IMR-90 (cell line): Measurements from ENCODE around the gene DELE1. TPM values are rescaled to one million over a fixed set of nuclear protein-coding genes. Genes with fewer than 3 reads are reported as not detected.
A peak's percentile ranks its signal among the peaks of the same experiment; 100 is the strongest.

Experiments used
- ATAC-seq: fragments of 200-7000 bp; cut with Tn5 transposase; 2 replicates; pipeline ENCODE4 v1.9.1; 2020; ENCODE audit warnings: low read depth, mild to moderate bottlenecking, moderate library complexity
- BruUV-seq: library from RNA; stranded (reverse); fragments of 400-500 nt; replicated peaks from 2 replicates; lab custom pipeline; 2021; lab: Mats Ljungman, UMichigan
- CTCF ChIA-PET: fragments of 300-600 bp; formaldehyde crosslinking; extraction: SDS; loops from one replicate; lab custom pipeline; 2021; ENCODE audit warnings: antibody characterized with exemption; lab: Yijun Ruan, JAX
- POLR2A ChIA-PET: fragments of 300-600 bp; sonication (Branson Sonifier 250); formaldehyde crosslinking; loops from one replicate; lab custom pipeline; 2022; ENCODE audit warnings: antibody characterized with exemption; ENCODE audit not compliant: unreplicated experiment; lab: Charles Lee
- DNase-seq: peaks from one replicate; pipeline ENCODE4 v3.0.0; 2013
- H2AFZ ChIP-seq: replicated peaks from 2 replicates; pipeline ENCODE3; 2013; ENCODE audit warnings: low read length, mild to moderate bottlenecking; ENCODE audit not compliant: poor library complexity
- H2AK5ac ChIP-seq: 2 replicates; pipeline ENCODE4 v1.6.1; 2013; ENCODE audit warnings: low read depth, low read length, inconsistent platforms
- H2AK9ac ChIP-seq: replicated peaks from 2 replicates; pipeline ENCODE3; 2013; ENCODE audit warnings: mild to moderate bottlenecking, low read depth, low read length, moderate library complexity; ENCODE audit not compliant: poor library complexity
- H2BK120ac ChIP-seq: 2 replicates; pipeline ENCODE4 v1.6.1; 2013; ENCODE audit warnings: low read depth, low read length, inconsistent platforms
- H2BK15ac ChIP-seq: 3 replicates; pipeline ENCODE4 v1.6.1; 2013; ENCODE audit warnings: low read depth, low read length, inconsistent platforms
- H2BK20ac ChIP-seq: 2 replicates; pipeline ENCODE4 v1.6.1; 2013; ENCODE audit warnings: low read depth, mild to moderate bottlenecking, inconsistent platforms, low read length, moderate library complexity
- H2BK5ac ChIP-seq: 2 replicates; pipeline ENCODE4 v1.6.1; 2013; ENCODE audit warnings: mild to moderate bottlenecking, low read depth, low read length, inconsistent platforms; ENCODE audit not compliant: poor library complexity, severe bottlenecking
- H3K14ac ChIP-seq: replicated peaks from 2 replicates; pipeline ENCODE4 v1.6.1; 2013; ENCODE audit warnings: low read depth, low read length, inconsistent platforms
- H3K18ac ChIP-seq: 2 replicates; pipeline ENCODE4 v1.6.1; 2013; ENCODE audit warnings: low read depth, low read length, control low read depth
- H3K23ac ChIP-seq: 2 replicates; pipeline ENCODE4 v1.6.1; 2013; ENCODE audit warnings: low read depth, low read length, inconsistent platforms
- H3K27ac ChIP-seq: 2 replicates; pipeline ENCODE4 v1.5.1; 2013; ENCODE audit warnings: mild to moderate bottlenecking, control low read depth, low read length; ENCODE audit not compliant: insufficient read depth
- H3K27me3 ChIP-seq: 2 replicates; pipeline ENCODE4 v1.6.1; 2013; ENCODE audit warnings: low read length; ENCODE audit not compliant: control insufficient read depth, insufficient read depth
- H3K36me3 ChIP-seq: 2 replicates; pipeline ENCODE4 v1.6.1; 2013; ENCODE audit warnings: low read length, mixed read lengths; ENCODE audit not compliant: control insufficient read depth, insufficient read depth
- H3K4ac ChIP-seq: 2 replicates; pipeline ENCODE4 v1.6.1; 2013; ENCODE audit warnings: low read depth, low read length, inconsistent platforms
- H3K4me1 ChIP-seq: 2 replicates; pipeline ENCODE4 v1.6.1; 2013; ENCODE audit warnings: low read length, mixed read lengths; ENCODE audit not compliant: control insufficient read depth, insufficient read depth
- H3K4me2 ChIP-seq: 2 replicates; pipeline ENCODE4 v1.6.1; 2013; ENCODE audit warnings: low read depth, mild to moderate bottlenecking, control low read depth, low read length, moderate library complexity
- H3K4me3 ChIP-seq: 2 replicates; pipeline ENCODE4 v1.5.1; 2013; ENCODE audit warnings: low read depth, mild to moderate bottlenecking, control low read depth, low read length, moderate library complexity; ENCODE audit not compliant: insufficient read depth
- H3K56ac ChIP-seq: 2 replicates; pipeline ENCODE4 v1.6.1; 2013; ENCODE audit warnings: low read length, inconsistent platforms; ENCODE audit not compliant: insufficient read depth; ENCODE audit errors: extremely low read depth
- H3K79me1 ChIP-seq, 2 experiments: 2 replicates each; pipeline ENCODE4 v1.6.1; 2013; ENCODE audit warnings: low read length in 2 of 2, inconsistent platforms in 1 of 2, low read depth in 1 of 2
- H3K9ac ChIP-seq: 2 replicates; pipeline ENCODE4 v1.6.1; 2013; ENCODE audit warnings: low read depth, low read length, control low read depth
- H3K9me1 ChIP-seq: 2 replicates; pipeline ENCODE4 v1.6.1; 2013; ENCODE audit warnings: low read length, inconsistent platforms; ENCODE audit not compliant: insufficient read depth
- H3K9me3 ChIP-seq: 2 replicates; pipeline ENCODE4 v1.6.1; 2013; ENCODE audit warnings: low read length; ENCODE audit not compliant: control insufficient read depth, insufficient read depth
- H4K20me1 ChIP-seq: 2 replicates; pipeline ENCODE4 v1.6.1; 2013; ENCODE audit warnings: low read length, inconsistent platforms; ENCODE audit not compliant: insufficient read depth
- H4K5ac ChIP-seq: 2 replicates; pipeline ENCODE4 v1.6.1; 2013; ENCODE audit warnings: mild to moderate bottlenecking, low read depth, low read length, control low read depth
- H4K8ac ChIP-seq, 2 experiments: 2 replicates each; pipeline ENCODE4 v1.6.1; 2013; ENCODE audit warnings: low read depth in 2 of 2, low read length in 2 of 2, control low read depth in 1 of 2, inconsistent platforms in 1 of 2
- H4K91ac ChIP-seq: 2 replicates; pipeline ENCODE4 v1.6.1; 2013; ENCODE audit warnings: low read depth, low read length, inconsistent platforms; ENCODE audit not compliant: insufficient read depth
- BHLHE40 ChIP-seq: fragments of 150-350 bp; IDR thresholded peaks from 2 replicates; pipeline ENCODE4 v1.6.1; 2016; ENCODE audit warnings: mild to moderate bottlenecking, low read depth, low read length
- CEBPB ChIP-seq: IDR thresholded peaks from 2 replicates; pipeline ENCODE4 v1.6.1; 2012; ENCODE audit warnings: low read depth, low read length, improper control_type of control experiment
- CHD1 ChIP-seq: IDR thresholded peaks from 2 replicates; pipeline ENCODE4 v1.6.1; 2012; ENCODE audit warnings: low read depth, low read length, improper control_type of control experiment
- FOS ChIP-seq: fragments of 150-350 bp; IDR thresholded peaks from 2 replicates; pipeline ENCODE4 v1.6.1; 2016; ENCODE audit warnings: low read depth, low read length
- MAFK ChIP-seq: IDR thresholded peaks from 2 replicates; pipeline ENCODE4 v1.6.1; 2012; ENCODE audit warnings: low read depth, low read length, improper control_type of control experiment
- MAZ ChIP-seq: IDR thresholded peaks from 2 replicates; pipeline ENCODE4 v1.6.1; 2012; ENCODE audit warnings: low read depth, mild to moderate bottlenecking, low read length, improper control_type of control experiment, moderate library complexity, borderline replicate concordance
- MXI1 ChIP-seq: IDR thresholded peaks from 2 replicates; pipeline ENCODE4 v1.6.1; 2012; ENCODE audit warnings: low read depth, mild to moderate bottlenecking, low read length, moderate library complexity, borderline replicate concordance
- NFE2L2 ChIP-seq: fragments of 150-350 bp; IDR thresholded peaks from 2 replicates; pipeline ENCODE4 v1.6.1; 2016; ENCODE audit warnings: low read depth, mild to moderate bottlenecking, low read length
- POLR2A ChIP-seq: IDR thresholded peaks from 2 replicates; pipeline ENCODE4 v1.6.1; 2012; ENCODE audit warnings: mild to moderate bottlenecking, low read depth, low read length
- RCOR1 ChIP-seq: IDR thresholded peaks from 2 replicates; pipeline ENCODE4 v1.6.1; 2012; ENCODE audit warnings: mild to moderate bottlenecking, low read length, improper control_type of control experiment; ENCODE audit not compliant: insufficient replicate concordance
- RFX5 ChIP-seq: IDR thresholded peaks from 2 replicates; pipeline ENCODE4 v1.8.0; 2012; ENCODE audit warnings: low read depth, mild to moderate bottlenecking, low read length, moderate library complexity
- SMC3 ChIP-seq: fragments of 150-350 bp; IDR thresholded peaks from 2 replicates; pipeline ENCODE4 v1.6.1; 2016; ENCODE audit warnings: low read depth, mild to moderate bottlenecking, antibody characterized with exemption, low read length, moderate library complexity
- WGBS, 2 experiments: methylation state at CpG; one replicate each; pipeline versions ENCODE4 v1.1.5 to v1.1.7; 2013; ENCODE audit warnings: missing lambda C conversion rate in 2 of 2; ENCODE audit not compliant: insufficient read length in 1 of 2; ENCODE audit errors: extremely low coverage in 2 of 2; 5-methylcytosine and 5-hydroxymethylcytosine counted together
- dilution Hi-C: fragments of 300-500 bp; cut with HindIII; formaldehyde crosslinking; loops from one replicate; pipeline ENCODE4 v1.14.3; 2018; ENCODE audit warnings: low sequenced_read_pairs; ENCODE audit not compliant: unreplicated experiment
- in situ Hi-C: fragments of 300-500 bp; cut with MboI; formaldehyde crosslinking; loops from 3 replicates; pipeline ENCODE4 v1.14.3; 2019; ENCODE audit warnings: low sequenced_read_pairs, inconsistent platforms, mixed read lengths
- intact Hi-C: fragments of 100-400 bp; cut with micrococcal nuclease; formaldehyde crosslinking; loops from 2 replicates; pipeline ENCODE4 v1.10.0; 2022
- polyA plus RNA-seq, 3 experiments: library from polyadenylated mRNA; depleted of rRNA; stranded (reverse); fragments of >200 nt; gene quantifications; 2 replicates each; pipeline ENCODE4 v1.2.3, GENCODE V29; 2012; ENCODE audit warnings: low replicate concordance in 1 of 3
- total RNA-seq: library from RNA; depleted of rRNA; stranded (reverse); fragments of >200 nt; gene quantifications from 2 replicates; pipeline ENCODE4 v1.2.3, GENCODE V29; 2012
- TF ChIP-seq, protein P1 (sequence below): fragments of 150-350 bp; IDR thresholded peaks from 2 replicates; pipeline ENCODE4 v1.6.1; 2017; ENCODE audit warnings: mild to moderate bottlenecking, antibody characterized with exemption, low read length, low read depth
- TF ChIP-seq, protein P2 (sequence below): fragments of 150-350 bp; IDR thresholded peaks from 2 replicates; pipeline ENCODE4 v1.6.1; 2016; ENCODE audit warnings: low read depth, mild to moderate bottlenecking, low read length, moderate library complexity, borderline replicate concordance
- TF ChIP-seq, protein P3 (sequence below): conservative IDR thresholded peaks from 2 replicates; pipeline ENCODE4 v1.5.1; 2012; ENCODE audit warnings: mild to moderate bottlenecking, low read depth, low read length, improper control_type of control experiment

The DELE1 gene
- total and polyA plus RNA-seq, 2 of the 4 experiments (the other 2 are of a cell fraction): 28.0 to 66.1 TPM

DNA sequence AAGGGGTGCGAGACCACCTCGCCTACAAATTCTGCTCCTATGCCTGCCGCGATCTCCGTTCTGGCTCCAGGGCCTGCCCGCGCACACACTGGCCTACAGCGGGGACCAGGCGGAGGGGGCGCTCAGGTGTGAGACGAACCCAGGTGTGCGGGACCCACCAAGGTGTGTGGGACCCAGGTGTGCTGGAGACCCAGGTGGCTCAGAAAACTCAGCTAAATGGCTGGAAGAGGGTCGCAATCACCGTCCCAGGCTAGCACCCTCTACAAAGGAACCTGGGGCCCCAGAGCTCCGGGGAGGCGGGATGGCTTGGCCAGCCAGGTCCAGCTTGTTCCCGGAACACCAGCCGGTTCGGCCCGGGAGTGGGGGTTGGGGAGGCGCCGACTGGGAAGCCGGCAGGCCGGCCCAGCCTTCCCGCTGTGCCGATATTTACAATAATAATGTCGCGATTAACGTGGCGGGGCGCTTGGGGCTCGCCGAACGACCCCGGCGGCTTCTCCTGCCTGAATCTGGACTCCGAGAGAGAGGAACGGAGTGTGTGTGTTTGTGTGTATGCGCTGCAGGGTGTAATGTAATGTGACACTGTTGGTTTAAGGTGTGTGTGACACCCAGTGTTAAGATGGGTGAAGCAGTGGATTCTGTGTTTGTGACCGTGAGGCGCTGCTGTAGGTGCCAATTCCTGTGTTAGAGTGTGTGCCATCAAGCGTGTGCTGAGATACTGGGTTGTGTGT is 46.9 kb upstream of the DELE1 start:
- Histone ChIP-seq H3K4ac (no peak overlapping the region), H3K23ac (peak overlapping the region; percentile 21), H3K27me3 (peaks cover 75% of the 10 kb centered on the region), H4K91ac (no peak overlapping the region), H3K4me3 (no peak overlapping the region), H3K4me2 (peak overlapping the region; percentile 61), H3K9me3 (0 out of 2 replicates have a peak, but pooled peaks cover 2% of the 10 kb centered on the region), H4K8ac (no peak overlapping the region), H3K4me1 (peaks cover 8% of the 10 kb centered on the region; the same call in 1 of the 2 replicates), H4K20me1 (peaks cover 2% of the 10 kb centered on the region; the same call in 1 of the 2 replicates), H4K5ac (no peak overlapping the region), H2AK5ac (no peak overlapping the region), H3K9me1 (no peaks in the 10 kb centered on the region), H2BK120ac (no peak overlapping the region), H3K79me1 (no peaks in the 10 kb centered on the region), H3K18ac (no peak overlapping the region), H2BK15ac (no peak overlapping the region), H2AK9ac (peak overlapping the region; percentile 10), H2AFZ (peak overlapping the region; percentile 44), H3K9ac (no peak overlapping the region), H3K27ac (no peak overlapping the region), H3K14ac (no peak overlapping the region), H2BK20ac (no peak overlapping the region), H3K36me3 (no peaks in the 10 kb centered on the region), H2BK5ac (no peak overlapping the region), H3K56ac (no peak overlapping the region)
- in situ Hi-C loops: loop anchor here (5.0 kb wide), 1 partner anchor 81 kb away; the partner anchor contains the start of gene PCDH12
- dilution Hi-C loops: no loop called here
- DNase-seq (no peak), ATAC-seq (no peak)
- 2% methylated on average over 22 of the region's 42 CpGs; no CpG with 5 or more reads in 1 of the 2 experiments for WGBS, 2 experiments
- ChIA-PET POLR2A (no interaction called here), CTCF (no interaction called here)
- intact Hi-C loops: no loop called here
- no TSS peak for BruUV-seq
- TF ChIP-seq SMC3 (no peak), MAFK (no peak), CHD1 (no peak), NFE2L2 (no peak), RCOR1 (no peak), CEBPB (no peak), POLR2A (no peak), MAZ (no peak), BHLHE40 (no peak), RFX5 (no peak), FOS (no peak), MXI1 (no peak)
- TF ChIP-seq, protein P1, sequence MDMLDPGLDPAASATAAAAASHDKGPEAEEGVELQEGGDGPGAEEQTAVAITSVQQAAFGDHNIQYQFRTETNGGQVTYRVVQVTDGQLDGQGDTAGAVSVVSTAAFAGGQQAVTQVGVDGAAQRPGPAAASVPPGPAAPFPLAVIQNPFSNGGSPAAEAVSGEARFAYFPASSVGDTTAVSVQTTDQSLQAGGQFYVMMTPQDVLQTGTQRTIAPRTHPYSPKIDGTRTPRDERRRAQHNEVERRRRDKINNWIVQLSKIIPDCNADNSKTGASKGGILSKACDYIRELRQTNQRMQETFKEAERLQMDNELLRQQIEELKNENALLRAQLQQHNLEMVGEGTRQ: no peak
- TF ChIP-seq, protein P2, sequence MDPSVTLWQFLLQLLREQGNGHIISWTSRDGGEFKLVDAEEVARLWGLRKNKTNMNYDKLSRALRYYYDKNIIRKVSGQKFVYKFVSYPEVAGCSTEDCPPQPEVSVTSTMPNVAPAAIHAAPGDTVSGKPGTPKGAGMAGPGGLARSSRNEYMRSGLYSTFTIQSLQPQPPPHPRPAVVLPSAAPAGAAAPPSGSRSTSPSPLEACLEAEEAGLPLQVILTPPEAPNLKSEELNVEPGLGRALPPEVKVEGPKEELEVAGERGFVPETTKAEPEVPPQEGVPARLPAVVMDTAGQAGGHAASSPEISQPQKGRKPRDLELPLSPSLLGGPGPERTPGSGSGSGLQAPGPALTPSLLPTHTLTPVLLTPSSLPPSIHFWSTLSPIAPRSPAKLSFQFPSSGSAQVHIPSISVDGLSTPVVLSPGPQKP: no peak
- TF ChIP-seq, protein P3, sequence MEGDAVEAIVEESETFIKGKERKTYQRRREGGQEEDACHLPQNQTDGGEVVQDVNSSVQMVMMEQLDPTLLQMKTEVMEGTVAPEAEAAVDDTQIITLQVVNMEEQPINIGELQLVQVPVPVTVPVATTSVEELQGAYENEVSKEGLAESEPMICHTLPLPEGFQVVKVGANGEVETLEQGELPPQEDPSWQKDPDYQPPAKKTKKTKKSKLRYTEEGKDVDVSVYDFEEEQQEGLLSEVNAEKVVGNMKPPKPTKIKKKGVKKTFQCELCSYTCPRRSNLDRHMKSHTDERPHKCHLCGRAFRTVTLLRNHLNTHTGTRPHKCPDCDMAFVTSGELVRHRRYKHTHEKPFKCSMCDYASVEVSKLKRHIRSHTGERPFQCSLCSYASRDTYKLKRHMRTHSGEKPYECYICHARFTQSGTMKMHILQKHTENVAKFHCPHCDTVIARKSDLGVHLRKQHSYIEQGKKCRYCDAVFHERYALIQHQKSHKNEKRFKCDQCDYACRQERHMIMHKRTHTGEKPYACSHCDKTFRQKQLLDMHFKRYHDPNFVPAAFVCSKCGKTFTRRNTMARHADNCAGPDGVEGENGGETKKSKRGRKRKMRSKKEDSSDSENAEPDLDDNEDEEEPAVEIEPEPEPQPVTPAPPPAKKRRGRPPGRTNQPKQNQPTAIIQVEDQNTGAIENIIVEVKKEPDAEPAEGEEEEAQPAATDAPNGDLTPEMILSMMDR: no peak
